ENCODE measurements around the gene EEF1G. TPM values are rescaled to one million over a fixed set of nuclear protein-coding genes. Genes with fewer than 3 reads are reported as not detected.

The EEF1G gene
- total and polyA plus RNA-seq, 2 of the 13 experiments (the other 11 are each of a cell fraction or from before 2014, with no cell fraction given) = 1,787 to 2,144 TPM

GRCh38 chr11:62548545-62549335, 25.0 kb downstream of the EEF1G start (continued):
- no peak for TF ChIP-seq ZSCAN25 (CRISPR knock-in tag; IDR thresholded peaks at IDR 0.05)
- no peak for TF ChIP-seq E2F5 (CRISPR knock-in tag; conservative IDR thresholded peaks at IDR 0.05)
- no peak for TF ChIP-seq STAG1 (CRISPR knock-in tag; IDR thresholded peaks at IDR 0.05)
- TF ChIP-seq ZNF10 (CRISPR knock-in tag; IDR thresholded peaks at IDR 0.05; ENCODE audit: borderline replicate concordance, low read depth) = no peak
- TF ChIP-seq ZBTB14 (CRISPR knock-in tag; IDR thresholded peaks at IDR 0.05) = no peak
- TF ChIP-seq ZNF326 (CRISPR knock-in tag; IDR thresholded peaks at IDR 0.05; ENCODE audit: borderline replicate concordance) = no peak
- peak; percentile 74; the same call in 1 of the 2 replicates for TF ChIP-seq FOXP4 (CRISPR knock-in tag; IDR thresholded peaks at IDR 0.05)
- TF ChIP-seq ZNF17 (CRISPR knock-in tag; IDR thresholded peaks at IDR 0.05) = no peak
- TF ChIP-seq, protein P1, sequence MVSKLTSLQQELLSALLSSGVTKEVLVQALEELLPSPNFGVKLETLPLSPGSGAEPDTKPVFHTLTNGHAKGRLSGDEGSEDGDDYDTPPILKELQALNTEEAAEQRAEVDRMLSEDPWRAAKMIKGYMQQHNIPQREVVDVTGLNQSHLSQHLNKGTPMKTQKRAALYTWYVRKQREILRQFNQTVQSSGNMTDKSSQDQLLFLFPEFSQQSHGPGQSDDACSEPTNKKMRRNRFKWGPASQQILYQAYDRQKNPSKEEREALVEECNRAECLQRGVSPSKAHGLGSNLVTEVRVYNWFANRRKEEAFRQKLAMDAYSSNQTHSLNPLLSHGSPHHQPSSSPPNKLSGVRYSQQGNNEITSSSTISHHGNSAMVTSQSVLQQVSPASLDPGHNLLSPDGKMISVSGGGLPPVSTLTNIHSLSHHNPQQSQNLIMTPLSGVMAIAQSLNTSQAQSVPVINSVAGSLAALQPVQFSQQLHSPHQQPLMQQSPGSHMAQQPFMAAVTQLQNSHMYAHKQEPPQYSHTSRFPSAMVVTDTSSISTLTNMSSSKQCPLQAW (CRISPR knock-in tag; IDR thresholded peaks at IDR 0.05) = no peak
- no peak for TF ChIP-seq GLI4 (CRISPR knock-in tag; IDR thresholded peaks at IDR 0.05; ENCODE audit: borderline replicate concordance)
- no peak for TF ChIP-seq RAD51 (IDR thresholded peaks at IDR 0.05; ENCODE audit: borderline replicate concordance)
- TF ChIP-seq, protein P2, sequence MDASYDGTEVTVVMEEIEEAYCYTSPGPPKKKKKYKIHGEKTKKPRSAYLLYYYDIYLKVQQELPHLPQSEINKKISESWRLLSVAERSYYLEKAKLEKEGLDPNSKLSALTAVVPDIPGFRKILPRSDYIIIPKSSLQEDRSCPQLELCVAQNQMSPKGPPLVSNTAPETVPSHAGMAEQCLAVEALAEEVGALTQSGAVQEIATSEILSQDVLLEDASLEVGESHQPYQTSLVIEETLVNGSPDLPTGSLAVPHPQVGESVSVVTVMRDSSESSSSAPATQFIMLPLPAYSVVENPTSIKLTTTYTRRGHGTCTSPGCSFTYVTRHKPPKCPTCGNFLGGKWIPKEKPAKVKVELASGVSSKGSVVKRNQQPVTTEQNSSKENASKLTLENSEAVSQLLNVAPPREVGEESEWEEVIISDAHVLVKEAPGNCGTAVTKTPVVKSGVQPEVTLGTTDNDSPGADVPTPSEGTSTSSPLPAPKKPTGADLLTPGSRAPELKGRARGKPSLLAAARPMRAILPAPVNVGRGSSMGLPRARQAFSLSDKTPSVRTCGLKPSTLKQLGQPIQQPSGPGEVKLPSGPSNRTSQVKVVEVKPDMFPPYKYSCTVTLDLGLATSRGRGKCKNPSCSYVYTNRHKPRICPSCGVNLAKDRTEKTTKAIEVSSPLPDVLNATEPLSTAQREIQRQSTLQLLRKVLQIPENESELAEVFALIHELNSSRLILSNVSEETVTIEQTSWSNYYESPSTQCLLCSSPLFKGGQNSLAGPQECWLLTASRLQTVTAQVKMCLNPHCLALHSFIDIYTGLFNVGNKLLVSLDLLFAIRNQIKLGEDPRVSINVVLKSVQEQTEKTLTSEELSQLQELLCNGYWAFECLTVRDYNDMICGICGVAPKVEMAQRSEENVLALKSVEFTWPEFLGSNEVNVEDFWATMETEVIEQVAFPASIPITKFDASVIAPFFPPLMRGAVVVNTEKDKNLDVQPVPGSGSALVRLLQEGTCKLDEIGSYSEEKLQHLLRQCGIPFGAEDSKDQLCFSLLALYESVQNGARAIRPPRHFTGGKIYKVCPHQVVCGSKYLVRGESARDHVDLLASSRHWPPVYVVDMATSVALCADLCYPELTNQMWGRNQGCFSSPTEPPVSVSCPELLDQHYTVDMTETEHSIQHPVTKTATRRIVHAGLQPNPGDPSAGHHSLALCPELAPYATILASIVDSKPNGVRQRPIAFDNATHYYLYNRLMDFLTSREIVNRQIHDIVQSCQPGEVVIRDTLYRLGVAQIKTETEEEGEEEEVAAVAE (CRISPR knock-in tag; IDR thresholded peaks at IDR 0.05; ENCODE audit: borderline replicate concordance) = no peak
- no peak for TF ChIP-seq ZNF768 (CRISPR knock-in tag; IDR thresholded peaks at IDR 0.05)
- no peak for TF ChIP-seq ZNF576 (CRISPR knock-in tag; IDR thresholded peaks at IDR 0.05)
- TF ChIP-seq KMT2B (CRISPR knock-in tag; IDR thresholded peaks at IDR 0.05) = no peak
- TF ChIP-seq ZNF530 (CRISPR knock-in tag; IDR thresholded peaks at IDR 0.05; ENCODE audit: low read depth) = no peak
- 0 out of 2 replicates have a peak, but pooled peaks have one; percentile 60 for TF ChIP-seq KAT8 (CRISPR knock-in tag; IDR thresholded peaks at IDR 0.05)
- no peak for TF ChIP-seq NR3C1 (CRISPR knock-in tag; IDR thresholded peaks at IDR 0.05)
- no peak for TF ChIP-seq ZFP37 (CRISPR knock-in tag; IDR thresholded peaks at IDR 0.05; ENCODE audit: borderline replicate concordance)

Data from HepG2 (cell line).